GM21529 (cell line): Measurements from ENCODE around the gene VSIG4.
"Not testable (repeated sequence)": the region's sequence is repeated elsewhere in the genome, so short reads cannot be mapped to it uniquely, and the experiment has no call there.

ENCODE experiments used
- ATAC-seq: cut with Tn5 transposase; IDR thresholded peaks from one replicate; pipeline ENCODE4 v1.9.1; 2021; ENCODE audit not compliant: unreplicated experiment

Gene VSIG4

GRCh38 chrX:66039944-66040343, at the start of gene VSIG4:
TSS of gene VSIG4 (minus strand) at chrX:66040080. CDS start at chrX:66039998, 82 bp downstream.
- ATAC-seq: no peak

- no peak for ATAC-seq
Measured at GRCh38 chrX:66076801-66077200, 36.9 kb upstream of the VSIG4 start.

- ATAC-seq: no peak
Measured at GRCh38 chrX:66074920-66075879, 35.3 kb upstream of the VSIG4 start.

- no peak for ATAC-seq
Measured at GRCh38 chrX:66071126-66071525, 31.2 kb upstream of the VSIG4 start.

- no peak for ATAC-seq
Measured at GRCh38 chrX:66064261-66064660, 24.4 kb upstream of the VSIG4 start.

- not testable (repeated sequence) for ATAC-seq
Measured at GRCh38 chrX:66057019-66057418, 17.1 kb upstream of the VSIG4 start.

- no peak for ATAC-seq
Measured at GRCh38 chrX:66054978-66055377, 15.1 kb upstream of the VSIG4 start.

- ATAC-seq: no peak
Measured at GRCh38 chrX:66053414-66053813, 13.5 kb upstream of the VSIG4 start.

GRCh38 chrX:66051980-66052379, 12.1 kb upstream of the VSIG4 start:
- ATAC-seq: no peak

- no peak for ATAC-seq
Measured at GRCh38 chrX:66050140-66050569, 10.3 kb upstream of the VSIG4 start.

GRCh38 chrX:66049056-66049455, 9.2 kb upstream of the VSIG4 start:
- ATAC-seq: no peak

- peak; percentile 82 for ATAC-seq
Measured at GRCh38 chrX:66046612-66047235, 6.8 kb upstream of the VSIG4 start.

- no peak for ATAC-seq
Measured at GRCh38 chrX:66045894-66046293, 6.0 kb upstream of the VSIG4 start.

- ATAC-seq: no peak
Measured at GRCh38 chrX:66043584-66043983, 3.7 kb upstream of the VSIG4 start.

- peak; percentile 47 for ATAC-seq
Measured at GRCh38 chrX:66042307-66043077, 2.6 kb upstream of the VSIG4 start.

- ATAC-seq: no peak
Measured at GRCh38 chrX:66038115-66038514, 1.8 kb downstream of the VSIG4 start.

GRCh38 chrX:66036231-66036630, 3.6 kb downstream of the VSIG4 start:
- no peak for ATAC-seq

GRCh38 chrX:66035667-66036066, 4.2 kb downstream of the VSIG4 start:
- ATAC-seq: no peak

GRCh38 chrX:66030505-66031317, 9.2 kb downstream of the VSIG4 start:
- ATAC-seq: peak; percentile 88

GRCh38 chrX:66028936-66029335, 10.9 kb downstream of the VSIG4 start:
- no peak for ATAC-seq

- no peak for ATAC-seq
Measured at GRCh38 chrX:66024570-66024969, 15.3 kb downstream of the VSIG4 start.
